HG03066 (cell line): ENCODE results near the gene RAB7B.
"Not testable (repeated sequence)": the region's sequence is repeated elsewhere in the genome, so short reads cannot be mapped to it uniquely, and the experiment has no call there.

ENCODE experiments used
- ATAC-seq: cut with Tn5 transposase; IDR thresholded peaks from one replicate; pipeline ENCODE4 v1.9.1; 2021; ENCODE audit warnings: low read depth; ENCODE audit not compliant: unreplicated experiment

RAB7B gene, protein sequence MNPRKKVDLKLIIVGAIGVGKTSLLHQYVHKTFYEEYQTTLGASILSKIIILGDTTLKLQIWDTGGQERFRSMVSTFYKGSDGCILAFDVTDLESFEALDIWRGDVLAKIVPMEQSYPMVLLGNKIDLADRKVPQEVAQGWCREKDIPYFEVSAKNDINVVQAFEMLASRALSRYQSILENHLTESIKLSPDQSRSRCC

DNA sequence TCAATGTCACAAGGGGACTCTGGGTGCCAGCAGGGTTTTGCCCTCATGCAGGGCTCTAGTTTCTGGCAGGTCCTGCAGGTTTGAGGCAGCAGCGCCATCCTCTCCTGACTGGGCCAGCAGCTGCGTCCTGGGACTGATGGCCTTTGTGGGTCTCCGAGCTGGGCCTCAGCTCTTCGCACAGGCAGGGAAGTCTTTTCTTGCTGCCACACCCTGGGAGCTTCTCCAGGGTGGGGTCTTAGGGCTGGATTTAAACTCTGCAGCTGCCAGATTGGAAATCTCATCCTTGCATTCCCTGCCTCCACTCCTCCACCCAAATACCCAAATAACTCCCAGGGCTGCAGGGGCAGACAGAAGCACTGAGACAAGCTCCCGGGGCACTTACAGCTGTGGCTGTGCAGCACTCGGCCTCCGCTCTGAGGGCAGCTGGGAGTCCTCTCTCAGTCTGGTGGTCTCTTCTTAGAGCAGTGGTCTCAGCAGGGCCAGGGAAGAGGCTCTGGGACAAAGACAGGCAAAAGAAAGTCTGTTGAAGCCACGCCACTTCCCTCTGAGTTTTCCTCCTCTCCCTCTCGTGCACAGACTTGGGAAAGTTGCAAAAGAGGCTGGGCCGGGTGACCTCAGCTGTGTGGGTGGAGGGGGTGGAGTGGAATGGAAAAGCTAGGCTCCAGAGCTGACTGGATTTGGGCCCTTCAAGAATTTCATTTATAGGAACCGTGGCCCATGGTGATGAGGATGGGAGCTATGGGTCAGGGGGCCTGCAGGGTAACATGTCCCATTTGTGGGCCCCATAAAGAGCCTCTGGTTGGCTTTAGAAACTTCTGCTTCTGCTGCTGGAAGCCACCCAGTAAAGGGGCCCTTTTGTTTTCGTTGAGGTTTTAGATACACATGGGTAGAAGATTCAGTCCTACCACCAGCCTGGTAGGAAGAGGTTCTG lies at the start of gene RAB7B:
TSS of gene RAB7B (minus strand) at position 525 of the 931 bp plus-strand sequence. CDS start 9,260 bp downstream, outside the sequence.
- ATAC-seq, result no peak

DNA sequence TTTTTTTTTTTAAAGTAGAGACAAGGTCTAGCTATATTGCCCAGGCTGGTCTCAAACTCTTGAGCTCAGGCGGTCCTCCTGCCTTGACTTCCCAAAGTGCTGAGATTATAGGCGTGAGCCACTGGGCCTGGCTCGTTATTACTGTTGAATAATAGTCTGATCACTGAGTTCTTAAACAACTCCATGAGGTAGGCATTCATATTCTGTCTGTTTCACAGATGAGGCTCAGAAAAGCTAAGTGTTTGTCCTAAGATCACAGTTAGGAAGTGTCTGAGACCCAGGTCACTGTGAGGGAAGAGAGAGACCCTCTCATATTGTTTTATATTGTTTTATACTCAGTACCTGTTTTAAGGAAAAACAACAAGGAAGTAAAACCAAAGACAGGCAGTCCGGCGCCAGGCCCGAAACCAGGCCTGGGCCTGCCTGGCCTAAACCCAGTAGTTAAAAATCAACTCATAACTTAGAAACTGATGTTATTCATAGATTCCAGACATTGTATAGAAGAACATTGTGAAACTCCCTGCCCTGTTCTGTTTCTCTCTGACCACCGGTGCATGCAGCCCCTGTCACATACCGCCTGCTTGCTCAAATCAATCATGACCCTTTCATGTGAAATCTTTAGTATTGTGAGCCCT lies 49.2 kb upstream of the RAB7B start:
- not testable (repeated sequence) for ATAC-seq

DNA sequence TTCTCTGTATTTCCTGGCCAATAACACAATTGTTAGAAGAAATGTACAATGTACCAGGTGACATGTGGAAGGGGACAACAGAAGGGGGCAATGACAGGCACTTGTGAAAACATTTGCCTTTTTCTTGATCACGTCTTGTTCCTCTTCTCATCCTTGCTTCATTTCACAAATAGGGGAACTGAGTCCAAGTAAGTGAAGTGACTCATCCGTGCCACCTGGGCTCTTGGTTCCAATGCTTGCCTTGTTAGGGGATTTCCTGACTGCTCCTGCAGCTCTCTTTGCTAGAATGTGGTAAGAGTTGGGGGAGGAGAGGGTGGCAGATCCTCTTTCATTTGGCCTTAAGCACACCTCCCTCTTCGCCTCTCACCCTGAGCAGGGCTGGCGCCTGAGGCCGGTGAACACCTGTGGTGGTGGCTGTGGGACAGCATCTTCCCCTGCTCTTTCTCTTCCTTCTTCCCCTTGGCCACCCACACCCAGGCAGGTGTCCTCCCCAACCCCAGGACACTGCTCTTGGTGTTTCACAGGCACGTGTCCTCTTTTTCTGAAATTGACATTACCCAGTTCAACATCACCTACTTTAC lies 47.5 kb upstream of the RAB7B start:
- ATAC-seq, result peak; percentile 88

DNA sequence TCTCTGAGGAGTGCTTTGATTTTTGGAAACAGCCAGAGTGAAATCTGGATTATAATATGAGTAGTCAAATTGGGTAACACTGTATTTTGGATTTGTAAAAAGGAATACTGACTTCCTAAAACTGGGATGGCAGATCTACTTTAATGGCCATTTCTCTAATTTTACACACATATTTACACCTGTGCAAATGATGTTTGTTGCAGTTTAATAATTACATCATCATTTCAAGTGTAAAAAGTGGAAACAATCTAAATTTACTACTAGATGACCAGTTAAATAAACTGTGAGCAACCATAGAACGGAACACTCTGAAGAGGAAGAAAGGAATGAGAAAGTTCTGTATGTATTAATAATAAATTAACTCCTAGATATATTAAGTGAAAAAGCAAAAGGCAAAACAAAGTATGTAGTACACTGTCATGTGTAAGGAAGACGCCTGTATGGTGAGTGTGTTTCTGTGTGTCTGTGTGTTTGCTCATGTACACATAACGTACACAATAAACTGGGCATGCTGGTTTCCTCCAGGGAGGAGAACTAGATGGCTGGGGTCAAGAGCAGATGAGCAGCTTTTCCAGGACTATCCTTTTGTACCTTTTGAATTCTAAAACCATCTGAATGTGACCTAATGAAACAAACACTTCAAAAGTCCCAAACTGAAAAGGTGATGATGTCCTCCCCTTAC lies 46.9 kb upstream of the RAB7B start:
- no peak for ATAC-seq

DNA sequence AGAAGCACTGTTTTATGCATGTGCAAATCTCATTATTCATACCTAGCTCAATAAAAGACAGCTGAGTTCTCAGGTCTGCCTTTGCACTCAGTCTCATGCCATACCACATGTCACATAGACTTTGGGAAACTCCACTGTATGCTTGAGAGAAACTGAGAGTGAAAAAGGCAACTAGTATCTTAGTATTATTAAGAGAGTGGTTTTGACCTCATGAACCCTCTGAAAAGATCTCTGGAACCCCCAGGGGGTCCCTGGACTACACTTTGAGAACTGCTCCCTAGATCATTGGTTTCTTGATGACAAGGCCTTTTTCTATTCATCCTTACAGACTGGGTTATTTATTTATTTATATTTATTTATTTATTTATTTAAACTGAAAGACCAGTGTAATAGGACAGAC lies 46.1 kb upstream of the RAB7B start:
- ATAC-seq, result peak; percentile 42

DNA sequence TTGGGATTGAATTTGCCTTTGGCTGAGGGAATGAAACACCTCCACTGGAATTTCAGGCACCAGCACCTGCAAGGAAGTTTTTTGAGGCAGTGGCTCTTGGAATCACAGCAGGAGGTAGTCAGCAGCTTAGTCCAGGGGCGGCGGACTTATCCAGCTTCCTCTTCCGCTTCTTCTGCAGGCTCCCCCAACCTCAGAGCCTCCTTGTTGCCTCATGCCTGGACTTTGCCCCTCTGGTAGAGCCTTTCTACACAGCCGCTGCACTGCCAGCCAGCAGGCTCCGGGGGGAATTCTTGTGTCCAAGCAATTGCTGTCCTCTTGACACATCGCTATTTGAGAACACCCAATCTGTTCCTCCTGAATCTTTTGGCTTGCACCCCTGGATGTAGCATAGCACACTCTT lies 45.4 kb upstream of the RAB7B start:
- ATAC-seq, result no peak

DNA sequence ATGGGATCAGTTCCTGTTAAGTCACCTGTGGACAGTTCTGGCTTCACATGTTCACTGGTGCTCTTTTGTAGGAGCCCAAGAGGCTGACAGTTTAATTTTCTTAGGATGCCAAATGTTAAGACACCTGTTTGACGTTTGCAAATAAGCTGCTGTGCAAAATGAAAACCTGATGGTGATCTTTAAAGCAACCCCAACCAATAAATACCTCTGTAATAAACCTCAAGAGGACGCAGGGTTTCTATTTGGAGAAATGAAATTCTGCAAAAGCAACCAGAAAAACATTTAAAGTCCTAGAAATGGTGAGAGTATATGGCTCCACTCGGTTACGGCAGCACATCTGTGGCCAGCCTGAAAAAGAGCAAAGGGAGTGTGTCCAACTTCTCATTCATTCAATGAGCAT lies 44.1 kb upstream of the RAB7B start:
- ATAC-seq, result no peak

DNA sequence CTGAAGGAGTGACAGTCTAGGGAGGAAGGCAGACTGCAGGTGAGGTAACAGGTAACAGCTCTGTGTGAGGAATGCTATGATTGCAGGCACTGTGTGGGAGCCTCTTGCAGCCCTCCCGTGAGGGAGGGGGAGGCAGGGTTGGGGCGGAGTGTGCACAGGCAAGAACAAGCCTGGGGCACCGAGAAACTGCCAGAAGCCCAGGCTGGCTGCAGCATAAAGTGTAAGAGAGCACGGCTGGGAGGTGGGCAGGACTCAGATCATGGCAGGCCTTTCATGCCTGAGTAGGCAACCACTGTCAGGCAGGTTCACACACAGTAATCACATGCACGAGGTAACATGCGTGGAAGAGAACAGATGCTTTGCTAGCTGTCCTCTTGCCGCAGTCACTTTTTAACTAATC lies 38.4 kb upstream of the RAB7B start:
- no peak for ATAC-seq

DNA sequence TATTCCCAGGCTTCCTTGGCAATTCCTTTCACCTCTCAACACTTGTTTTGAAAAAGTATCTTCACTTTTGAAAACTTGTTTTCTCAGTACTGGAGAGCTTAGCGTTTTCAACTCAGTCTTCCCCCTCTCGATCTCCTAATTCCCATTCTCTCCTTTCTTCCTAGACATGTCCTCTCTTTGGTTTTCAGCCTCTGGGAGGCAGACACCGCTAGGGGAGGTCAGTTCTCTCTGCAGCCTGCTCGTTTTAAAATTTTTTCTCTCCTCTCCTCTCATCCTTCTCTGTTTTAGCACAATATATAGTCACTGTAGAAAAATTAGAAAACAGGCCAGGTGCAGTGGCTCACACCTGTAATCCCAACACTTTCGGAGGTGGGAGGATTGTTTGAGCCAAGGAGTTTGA lies 37.1 kb upstream of the RAB7B start:
- no peak for ATAC-seq

DNA sequence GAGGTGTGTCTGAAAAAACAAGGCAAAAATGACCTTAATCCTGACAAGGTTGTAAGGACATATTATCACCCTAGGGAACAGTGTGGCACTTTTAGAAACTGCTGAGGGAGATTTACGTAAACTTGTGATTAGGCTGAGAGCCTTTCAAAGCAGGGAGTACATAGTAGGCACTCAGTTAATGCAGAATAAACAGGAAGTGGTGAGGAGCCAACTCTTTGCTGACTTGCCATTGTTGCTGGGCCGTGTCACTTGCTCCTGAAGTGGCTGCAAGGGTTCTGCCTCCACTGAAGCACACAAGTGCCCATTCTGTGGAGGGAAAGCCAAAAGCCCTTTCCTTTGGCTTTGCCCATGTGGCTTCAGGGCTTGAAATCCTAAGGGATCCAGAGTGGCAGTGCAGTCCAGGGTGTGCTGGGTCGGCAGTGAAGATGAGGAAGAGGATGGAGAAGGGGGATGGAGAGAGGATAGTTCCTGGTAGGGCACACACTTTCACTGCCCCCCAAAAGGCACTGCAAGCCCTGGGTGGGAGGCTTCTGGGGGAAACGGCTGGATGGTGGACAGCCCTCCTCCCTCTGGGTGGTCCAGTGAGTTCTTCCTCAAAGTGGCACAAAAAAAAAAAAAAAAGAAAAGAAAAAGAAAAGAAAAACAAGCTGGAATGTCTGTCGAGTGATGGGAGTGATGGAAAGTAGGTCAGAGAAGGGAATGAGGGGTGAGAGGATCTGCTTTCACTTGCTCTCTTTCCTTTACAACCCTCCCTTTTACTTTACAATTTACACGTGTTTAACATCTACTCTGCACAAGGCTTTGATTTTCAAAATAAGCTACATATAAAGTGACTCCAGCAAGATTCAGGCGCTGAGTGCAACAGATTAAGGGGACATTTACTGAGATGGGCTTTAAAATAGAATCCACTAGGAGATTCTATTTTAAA lies 36.1 kb upstream of the RAB7B start:
- ATAC-seq, result no peak

DNA sequence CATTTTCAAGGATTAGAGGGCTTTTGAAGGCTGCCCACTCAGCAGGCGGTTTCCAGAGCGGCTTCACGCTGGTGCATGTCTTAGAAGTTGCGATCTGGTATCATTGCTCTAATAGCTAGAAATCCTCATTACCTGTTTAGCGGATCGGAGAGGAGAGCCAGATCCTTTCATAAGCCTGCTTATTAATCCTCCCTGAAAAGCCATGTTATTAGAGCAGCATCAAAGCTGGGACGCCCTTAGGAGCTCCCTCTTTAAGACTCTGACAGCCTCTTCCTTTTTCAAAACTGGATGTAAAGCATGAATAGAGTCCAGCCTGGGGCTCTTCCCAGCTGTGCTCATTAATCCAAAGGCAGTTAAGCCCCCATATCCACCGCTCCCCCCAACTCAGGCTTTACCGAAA lies 34.4 kb upstream of the RAB7B start:
- ATAC-seq, result no peak

DNA sequence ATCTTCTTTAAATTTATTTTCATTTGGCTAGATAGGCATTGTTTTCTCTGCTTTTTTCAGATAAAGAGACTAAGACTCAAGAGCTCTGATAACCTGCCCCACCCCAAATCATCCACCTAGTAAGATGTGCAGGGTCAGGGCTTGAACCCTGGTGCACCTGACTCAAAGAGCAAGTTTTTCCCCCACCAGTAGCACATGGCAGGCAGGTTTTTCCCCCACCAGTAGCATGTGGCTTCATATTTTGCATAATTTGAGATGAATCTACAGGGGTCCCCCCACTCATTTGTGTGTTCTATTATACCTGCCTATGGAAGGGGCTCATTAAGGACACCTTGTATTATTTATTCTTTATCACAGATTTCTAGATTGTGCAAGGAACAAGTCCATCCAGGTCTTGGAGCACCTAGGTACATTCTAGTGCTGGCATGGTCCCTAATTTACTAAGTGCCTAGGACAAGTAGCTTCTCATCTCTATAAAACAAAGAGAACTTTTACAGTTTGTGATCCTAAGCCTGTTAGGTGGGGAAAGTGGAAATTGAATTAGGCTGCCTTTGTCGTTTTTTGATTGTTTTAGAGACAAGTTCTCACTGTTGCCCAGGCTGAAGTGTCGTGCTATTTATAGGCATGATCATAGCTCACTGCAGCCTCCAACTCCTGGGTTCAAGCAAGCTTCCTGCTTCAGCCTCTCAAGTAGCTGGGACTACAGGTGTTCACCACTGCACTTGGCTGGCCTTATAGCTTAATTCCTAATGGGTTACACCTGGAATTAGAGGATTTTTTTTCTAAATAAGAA lies 33.7 kb upstream of the RAB7B start:
- no peak for ATAC-seq

DNA sequence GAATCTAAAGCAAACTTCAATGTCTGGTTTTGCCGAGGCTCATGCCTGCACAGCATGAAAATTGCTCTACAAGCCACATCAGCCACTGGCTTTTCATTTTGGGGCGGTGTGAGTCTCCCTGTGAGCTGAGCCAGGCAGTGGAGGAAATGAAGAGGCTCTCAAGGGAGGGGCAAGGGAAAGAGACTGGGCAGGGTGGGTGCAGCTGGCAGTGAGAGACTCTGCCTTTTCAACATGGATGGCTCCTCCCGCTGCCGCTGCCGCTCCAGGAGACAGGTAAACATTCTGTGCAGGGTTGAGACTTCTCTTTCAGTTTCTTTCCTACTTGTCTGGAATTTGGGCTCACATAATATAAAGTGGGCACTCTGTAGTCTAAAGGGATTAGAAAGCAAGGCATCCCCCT lies 31.8 kb upstream of the RAB7B start:
- ATAC-seq, result no peak

DNA sequence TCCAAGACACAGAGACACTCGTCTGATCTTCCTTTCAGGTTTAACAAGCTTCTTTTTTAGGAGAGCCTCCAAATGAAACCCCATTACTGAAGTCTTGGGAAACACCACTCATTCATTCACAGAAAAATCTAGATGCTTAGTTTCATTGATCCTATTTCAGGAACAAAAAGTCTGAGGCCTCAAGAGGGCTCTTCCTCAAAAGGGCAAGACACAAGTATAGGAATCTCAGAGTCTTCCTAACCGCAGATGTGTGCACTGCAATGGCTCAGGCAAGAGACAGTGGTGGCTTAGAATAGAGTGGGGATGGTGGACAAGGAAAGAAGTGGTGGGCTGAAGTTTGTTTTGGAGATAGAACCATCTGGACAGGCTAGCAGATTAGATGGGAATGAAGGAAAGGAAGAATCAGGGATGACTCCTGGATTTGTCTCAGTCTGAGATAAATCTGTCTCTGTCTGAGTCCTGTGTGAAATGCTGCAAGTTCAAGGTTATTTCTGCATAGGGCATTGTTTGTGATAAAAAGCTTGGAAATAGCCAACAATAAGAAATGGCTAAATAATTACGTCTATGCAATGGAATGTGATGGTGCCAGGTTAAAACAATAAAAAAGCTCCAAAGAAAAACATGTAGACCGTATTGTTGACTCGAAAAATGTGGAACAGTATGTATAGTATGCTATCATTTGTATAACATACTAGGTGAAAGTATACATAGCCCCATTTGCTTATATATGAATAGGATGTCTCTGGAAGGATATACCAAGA lies 29.4 kb upstream of the RAB7B start:
- no peak for ATAC-seq

DNA sequence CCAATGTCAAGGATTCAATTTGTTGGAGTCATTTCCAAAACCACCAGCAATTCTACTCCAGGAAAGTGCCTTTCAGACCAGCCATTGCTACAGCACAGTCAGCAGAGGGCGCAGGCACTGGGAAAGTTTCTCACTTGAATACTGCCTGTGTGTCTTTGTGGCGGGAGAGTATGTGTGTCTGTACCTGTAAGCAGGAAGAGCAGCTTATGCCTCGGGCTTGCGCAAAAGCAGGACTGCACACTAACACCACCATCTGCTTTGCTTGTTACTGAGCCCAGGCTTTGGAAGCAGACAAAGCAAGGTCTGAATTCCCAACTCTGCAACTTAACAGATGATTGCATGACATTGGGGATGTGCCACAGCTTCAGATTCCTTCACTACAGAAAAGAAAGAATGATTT lies 27.5 kb upstream of the RAB7B start:
- peak; percentile 91 for ATAC-seq

DNA sequence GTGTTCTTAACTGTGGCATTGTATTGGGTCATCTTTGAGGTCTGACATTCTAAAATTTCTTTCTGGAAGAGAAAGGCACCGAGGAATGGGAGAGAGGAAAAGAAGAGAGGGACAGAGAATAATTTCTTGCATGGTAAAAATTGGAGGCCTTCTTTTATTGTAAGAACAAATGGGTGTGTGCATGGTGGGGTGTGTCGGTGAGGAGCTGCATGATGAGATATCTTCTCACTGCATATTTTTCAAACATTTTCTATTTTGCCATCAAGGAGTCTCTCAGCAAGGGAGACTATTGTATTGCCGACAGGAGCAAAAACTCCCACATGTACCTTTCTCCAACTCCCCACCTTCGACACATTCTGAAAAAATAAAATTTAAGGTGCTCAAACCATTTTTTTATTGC lies 27.0 kb upstream of the RAB7B start:
- ATAC-seq, result no peak

DNA sequence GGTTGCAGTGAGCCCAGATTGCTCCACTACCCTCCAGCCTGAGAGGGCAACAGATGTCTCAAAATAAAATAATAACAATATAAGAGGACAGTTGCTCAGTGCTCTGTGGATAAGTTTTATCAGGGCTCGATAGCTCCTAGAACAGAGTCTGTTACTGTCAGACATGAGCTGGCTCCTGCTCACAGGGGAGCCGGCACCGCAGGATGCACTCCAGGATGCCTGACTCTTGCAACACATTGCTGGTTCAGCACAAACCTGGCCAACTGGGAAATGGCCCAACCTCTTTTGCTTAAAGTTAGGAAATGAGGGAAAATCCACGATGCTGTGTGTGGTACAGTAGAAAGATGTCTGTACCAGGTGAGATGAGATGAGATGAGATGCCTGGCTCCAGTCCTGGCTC lies 26.3 kb upstream of the RAB7B start:
- no peak for ATAC-seq

DNA sequence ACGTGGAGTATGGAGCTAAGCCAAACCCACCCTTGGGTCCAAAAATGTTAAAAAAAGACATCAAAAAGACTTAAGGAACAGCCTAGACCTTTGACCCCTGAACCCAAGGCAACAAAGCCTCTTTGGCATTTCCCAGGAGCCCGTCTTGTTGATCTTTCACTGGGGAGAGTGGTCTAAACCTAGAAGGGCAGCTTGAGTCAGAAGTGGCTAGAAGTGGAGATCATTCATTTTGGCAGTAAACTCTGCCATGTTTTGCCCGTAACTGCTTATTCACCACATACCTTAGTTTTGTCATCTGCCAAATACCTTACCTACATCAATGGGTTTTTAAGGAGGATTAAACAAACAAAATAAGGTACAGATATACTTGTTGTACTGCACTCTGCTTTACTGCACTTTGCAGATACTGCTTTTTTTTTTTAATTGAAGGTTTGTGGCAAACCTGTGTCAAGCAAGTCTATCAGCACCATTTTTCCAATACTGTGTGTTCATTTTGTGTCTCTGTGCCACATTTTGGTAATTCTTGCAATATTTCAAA lies 22.2 kb upstream of the RAB7B start:
- no peak for ATAC-seq
